Natural killer cell treated with Interleukin-12 subunit alpha and Interleukin-12 subunit beta and Interleukin-15 and Interleukin-18, amount 100 ng/mL, for 72 hours (primary cell): ENCODE results near the gene SLC20A1. TPM values are rescaled to one million over a fixed set of nuclear protein-coding genes. Genes with fewer than 3 reads are reported as not detected.
A peak's percentile ranks its signal among the peaks of the same experiment; 100 is the strongest.
"Not testable (repeated sequence)": the region's sequence is repeated elsewhere in the genome, so short reads cannot be mapped to it uniquely, and the experiment has no call there.

Experiments used
- ATAC-seq, 2 donors: fragments of 150-1000 bp; cut with Tn5 transposase in 1 of 2; sonication (Bioruptor Pico), chemical (Tn5 transposase) in 1 of 2; 2 replicates each; pipeline ENCODE4 v1.10.0; 2021
- DNase-seq: peaks from one replicate; pipeline ENCODE4 v3.0.0; 2022; ENCODE audit warnings: low spot score
- H3K27ac Mint-ChIP-seq, 2 donors: 1 replicate in 1 of 2; 2 replicates in 1 of 2; pipeline ENCODE4 v1.8.0; 2022; ENCODE audit warnings: mixed read lengths in 2 of 2, mild to moderate bottlenecking in 1 of 2, moderate library complexity in 1 of 2
- H3K27me3 Mint-ChIP-seq, 2 donors: 1 replicate in 1 of 2; 2 replicates in 1 of 2; pipeline ENCODE4 v1.8.0; 2022; ENCODE audit warnings: mixed read lengths in 2 of 2
- H3K36me3 Mint-ChIP-seq: one replicate; pipeline ENCODE4 v1.8.0; 2022; ENCODE audit warnings: mixed read lengths
- H3K4me1 Mint-ChIP-seq, 2 donors: 1 replicate in 1 of 2; 2 replicates in 1 of 2; pipeline ENCODE4 v1.8.0; 2022; ENCODE audit warnings: low read depth in 2 of 2, mixed read lengths in 2 of 2, mild to moderate bottlenecking in 1 of 2
- H3K4me3 Mint-ChIP-seq: one replicate; pipeline ENCODE4 v1.8.0; 2022; ENCODE audit warnings: mixed read lengths
- H3K9me3 Mint-ChIP-seq: 2 replicates; pipeline ENCODE4 v1.8.0; 2022; ENCODE audit warnings: mixed read lengths
- total RNA-seq, 2 donors: library from RNA; stranded (reverse); gene quantifications; one replicate each; pipeline ENCODE4 v1.2.3, GENCODE V29; 2022

The SLC20A1 gene
- total RNA-seq, 2 donors from 2014 or later, result 125 to 168 TPM

GRCh38 chr2:112667540-112667939 lies 21.8 kb downstream of the SLC20A1 start:
- ATAC-seq, H3K27ac Mint-ChIP-seq: not testable (repeated sequence)

GRCh38 chr2:112669667-112670066 lies 23.9 kb downstream of the SLC20A1 start:
- peaks cover 3% of the 10 kb centered on the region for H3K36me3 Mint-ChIP-seq

More at GRCh38 chr2:112667540-112667939, 21.8 kb downstream of the SLC20A1 start:
- H3K4me3 Mint-ChIP-seq, H3K27me3 Mint-ChIP-seq, DNase-seq, H3K9me3 Mint-ChIP-seq: not testable (repeated sequence)
- H3K4me1 Mint-ChIP-seq, result peaks cover 12 to 21% of the 10 kb centered on the region in 2 donors
- peaks cover 15% of the 10 kb centered on the region for H3K36me3 Mint-ChIP-seq

GRCh38 chr2:112670252-112671022 lies 24.7 kb downstream of the SLC20A1 start:
- H3K4me1 Mint-ChIP-seq, result peaks cover 8 to 12% of the 10 kb centered on the region in 2 donors
- no peaks in the 10 kb centered on the region for H3K9me3 Mint-ChIP-seq
- ATAC-seq, result no peak
- no peak overlapping the region for H3K27ac Mint-ChIP-seq
- H3K27me3 Mint-ChIP-seq, result no peaks in the 10 kb centered on the region
- H3K36me3 Mint-ChIP-seq, result no peaks in the 10 kb centered on the region
- DNase-seq, result no peak
- H3K4me3 Mint-ChIP-seq, result no peak overlapping the region

More at GRCh38 chr2:112669667-112670066, 23.9 kb downstream of the SLC20A1 start:
- no peak overlapping the region for H3K27ac Mint-ChIP-seq
- peaks cover 12 to 17% of the 10 kb centered on the region in 2 donors for H3K4me1 Mint-ChIP-seq
- no peak overlapping the region for H3K4me3 Mint-ChIP-seq
- ATAC-seq (no peak), DNase-seq (no peak)
- H3K27me3 Mint-ChIP-seq, result no peaks in the 10 kb centered on the region
- H3K9me3 Mint-ChIP-seq, result no peaks in the 10 kb centered on the region

- H3K4me3 Mint-ChIP-seq, result no peak overlapping the region
- H3K27ac Mint-ChIP-seq, result no peak overlapping the region
- no peak for ATAC-seq
- H3K9me3 Mint-ChIP-seq, result no peaks in the 10 kb centered on the region
- H3K4me1 Mint-ChIP-seq, result peaks cover 5 to 6% of the 10 kb centered on the region in 2 donors
- DNase-seq, result no peak
- H3K36me3 Mint-ChIP-seq, result no peaks in the 10 kb centered on the region
- no peaks in the 10 kb centered on the region for H3K27me3 Mint-ChIP-seq
Measured at GRCh38 chr2:112671801-112672200, 26.1 kb downstream of the SLC20A1 start.

GRCh38 chr2:112673008-112673407 lies 27.3 kb downstream of the SLC20A1 start:
- H3K27ac Mint-ChIP-seq, result no peak overlapping the region
- no peaks in the 10 kb centered on the region for H3K27me3 Mint-ChIP-seq
- no peak overlapping the region for H3K4me3 Mint-ChIP-seq
- no peak for ATAC-seq
- H3K4me1 Mint-ChIP-seq, result peaks cover 3 to 5% of the 10 kb centered on the region in 2 donors
- no peak for DNase-seq
- no peaks in the 10 kb centered on the region for H3K36me3 Mint-ChIP-seq
- no peaks in the 10 kb centered on the region for H3K9me3 Mint-ChIP-seq

- peak overlapping the region in 1 of 2 donors; percentile 37 for H3K27ac Mint-ChIP-seq
- H3K36me3 Mint-ChIP-seq, result no peaks in the 10 kb centered on the region
- no peaks in the 10 kb centered on the region for H3K9me3 Mint-ChIP-seq
- no peak for DNase-seq
- H3K4me1 Mint-ChIP-seq, result peaks cover 3 to 5% of the 10 kb centered on the region in 2 donors
- H3K4me3 Mint-ChIP-seq, result no peak overlapping the region
- H3K27me3 Mint-ChIP-seq, result no peaks in the 10 kb centered on the region
- no peak for ATAC-seq
Measured at GRCh38 chr2:112674229-112674628, 28.5 kb downstream of the SLC20A1 start.

GRCh38 chr2:112679484-112679883 lies 33.7 kb downstream of the SLC20A1 start:
- Mint-ChIP-seq H3K27ac (no peak overlapping the region), H3K36me3 (no peaks in the 10 kb centered on the region)
- no peak for ATAC-seq

GRCh38 chr2:112680666-112681101 lies 34.9 kb downstream of the SLC20A1 start:
- DNase-seq (no peak), ATAC-seq (no peak)
- Mint-ChIP-seq H3K36me3 (no peaks in the 10 kb centered on the region), H3K27ac (no peak overlapping the region), H3K4me3 (no peak overlapping the region), H3K27me3 (no peaks in the 10 kb centered on the region), H3K4me1 (peaks cover 11 to 14% of the 10 kb centered on the region in 2 donors), H3K9me3 (no peaks in the 10 kb centered on the region)

More at GRCh38 chr2:112679484-112679883, 33.7 kb downstream of the SLC20A1 start:
- Mint-ChIP-seq H3K4me3 (no peak overlapping the region), H3K4me1 (peaks cover 7 to 9% of the 10 kb centered on the region in 2 donors), H3K9me3 (no peaks in the 10 kb centered on the region), H3K27me3 (no peaks in the 10 kb centered on the region)
- no peak for DNase-seq

- H3K27me3 Mint-ChIP-seq, result no peaks in the 10 kb centered on the region
- H3K4me3 Mint-ChIP-seq, result no peak overlapping the region
- no peak for ATAC-seq
- no peak overlapping the region for H3K27ac Mint-ChIP-seq
- no peak for DNase-seq
- H3K9me3 Mint-ChIP-seq, result no peaks in the 10 kb centered on the region
- peaks cover 11 to 14% of the 10 kb centered on the region in 2 donors for H3K4me1 Mint-ChIP-seq
- no peaks in the 10 kb centered on the region for H3K36me3 Mint-ChIP-seq
Measured at GRCh38 chr2:112682101-112682500, 36.4 kb downstream of the SLC20A1 start.

GRCh38 chr2:112683550-112684414 lies 38.0 kb downstream of the SLC20A1 start:
- no peaks in the 10 kb centered on the region for H3K36me3 Mint-ChIP-seq
- H3K4me1 Mint-ChIP-seq, result peaks cover 15 to 16% of the 10 kb centered on the region in 2 donors
- no peak for ATAC-seq
- H3K27me3 Mint-ChIP-seq, result no peaks in the 10 kb centered on the region
- no peak overlapping the region for H3K4me3 Mint-ChIP-seq
- DNase-seq, result no peak
- H3K27ac Mint-ChIP-seq, result no peak overlapping the region
- H3K9me3 Mint-ChIP-seq, result no peaks in the 10 kb centered on the region

- DNase-seq (no peak), ATAC-seq (no peak)
- no peaks in the 10 kb centered on the region for H3K27me3 Mint-ChIP-seq
- no peaks in the 10 kb centered on the region for H3K36me3 Mint-ChIP-seq
- H3K4me1 Mint-ChIP-seq, result peaks cover 15 to 22% of the 10 kb centered on the region in 2 donors
- H3K27ac Mint-ChIP-seq, result no peak overlapping the region
- H3K4me3 Mint-ChIP-seq, result no peak overlapping the region
- H3K9me3 Mint-ChIP-seq, result no peaks in the 10 kb centered on the region
Measured at GRCh38 chr2:112684415-112684775, 38.7 kb downstream of the SLC20A1 start.

GRCh38 chr2:112685271-112685884 lies 39.6 kb downstream of the SLC20A1 start:
- Mint-ChIP-seq H3K27ac (no peak overlapping the region), H3K4me3 (no peak overlapping the region), H3K9me3 (no peaks in the 10 kb centered on the region), H3K4me1 (peaks cover 18 to 22% of the 10 kb centered on the region in 2 donors), H3K27me3 (no peaks in the 10 kb centered on the region), H3K36me3 (no peaks in the 10 kb centered on the region)
- ATAC-seq, result no peak
- no peak for DNase-seq

- no peaks in the 10 kb centered on the region for H3K27me3 Mint-ChIP-seq
- no peak for ATAC-seq
- H3K4me1 Mint-ChIP-seq, result peaks cover 28 to 32% of the 10 kb centered on the region in 2 donors
- no peak for DNase-seq
- H3K36me3 Mint-ChIP-seq, result no peaks in the 10 kb centered on the region
- no peak overlapping the region for H3K4me3 Mint-ChIP-seq
- no peaks in the 10 kb centered on the region for H3K9me3 Mint-ChIP-seq
- no peak overlapping the region for H3K27ac Mint-ChIP-seq
Measured at GRCh38 chr2:112686348-112687217, 40.8 kb downstream of the SLC20A1 start.
